HEK293 (cell line): ENCODE data around the gene CDH22.

Experiments
- CTCF ChIA-PET: fragments of 350-600 bp; formaldehyde crosslinking; extraction: SDS; loops from one replicate; lab custom pipeline; 2021; ENCODE audit warnings: antibody characterized with exemption; lab: Yijun Ruan, JAX
- POLR2A ChIA-PET: fragments of 300-600 bp; formaldehyde crosslinking; extraction: SDS; loops from one replicate; lab custom pipeline; 2020; ENCODE audit warnings: antibody characterized with exemption, inconsistent platforms; lab: Yijun Ruan, JAX
- H3K27ac ChIP-seq: fragments of 200-500 bp; sonication (Bioruptor generic); 2 replicates; pipeline ENCODE4 v1.5.1; 2014; ENCODE audit warnings: low read depth, low read length, control low read depth, inconsistent platforms; ENCODE audit errors: extremely low read depth
- H3K36me3 ChIP-seq, 2 experiments: fragments of 200-500 bp in 1 of 2; sonication (Bioruptor generic) in 1 of 2; 1 replicate in 1 of 2; 2 replicates in 1 of 2; pipeline ENCODE4 v1.5.1; 2014 to 2017; ENCODE audit warnings: inconsistent platforms in 2 of 2, low read length in 2 of 2; ENCODE audit not compliant: control insufficient read depth in 2 of 2, insufficient read depth in 1 of 2
- H3K4me1 ChIP-seq: fragments of 200-500 bp; sonication (Bioruptor generic); 2 replicates; pipeline ENCODE4 v1.5.1; 2014; ENCODE audit warnings: mild to moderate bottlenecking, low read length, inconsistent platforms; ENCODE audit not compliant: control insufficient read depth, insufficient read depth
- H3K4me3 ChIP-seq: 2 replicates; pipeline ENCODE4 v1.5.1; 2011; ENCODE audit warnings: low read depth, mild to moderate bottlenecking, control low read depth, low read length, moderate library complexity
- H3K9me3 ChIP-seq: fragments of 200-500 bp; sonication (Bioruptor generic); 2 replicates; pipeline ENCODE4 v1.5.1; 2014; ENCODE audit warnings: low read depth, low read length, inconsistent platforms; ENCODE audit not compliant: control insufficient read depth, insufficient read depth
- KLF8 ChIP-seq: fragments of 450-650 bp; formaldehyde crosslinking; IDR thresholded peaks from 2 replicates; pipeline ENCODE4 v1.5.1; 2016; ENCODE audit warnings: missing biosample characterization, missing genetic modification characterization
- PRDM1 ChIP-seq: fragments of 450-650 bp; formaldehyde crosslinking; IDR thresholded peaks from 2 replicates; pipeline ENCODE4; 2016; ENCODE audit warnings: missing biosample characterization, missing genetic modification characterization
- PRDM2 ChIP-seq: fragments of 450-650 bp; formaldehyde crosslinking; IDR thresholded peaks from 2 replicates; pipeline ENCODE4 v1.5.1; 2016; ENCODE audit warnings: missing biosample characterization, missing genetic modification characterization, borderline replicate concordance
- RBAK ChIP-seq: fragments of 450-650 bp; formaldehyde crosslinking; IDR thresholded peaks from 2 replicates; pipeline ENCODE4 v1.5.1; 2016; ENCODE audit warnings: missing biosample characterization, missing genetic modification characterization
- SP7 ChIP-seq: fragments of 450-650 bp; formaldehyde crosslinking; IDR thresholded peaks from 2 replicates; pipeline ENCODE4 v1.5.1; 2016; ENCODE audit warnings: missing biosample characterization, missing genetic modification characterization
- ZBTB8A ChIP-seq: fragments of 450-650 bp; formaldehyde crosslinking; IDR thresholded peaks from 2 replicates; pipeline ENCODE4 v1.5.1; 2016; ENCODE audit warnings: missing biosample characterization, missing genetic modification characterization
- ZEB2 ChIP-seq: fragments of 450-650 bp; formaldehyde crosslinking; IDR thresholded peaks from 2 replicates; pipeline ENCODE4 v1.5.1; 2016; ENCODE audit warnings: missing biosample characterization, missing genetic modification characterization
- ZFP3 ChIP-seq: fragments of 450-650 bp; formaldehyde crosslinking; IDR thresholded peaks from 2 replicates; pipeline ENCODE4 v1.5.1; 2016; ENCODE audit warnings: low read depth, missing biosample characterization, missing genetic modification characterization
- ZFP69B ChIP-seq: fragments of 450-650 bp; formaldehyde crosslinking; IDR thresholded peaks from 2 replicates; pipeline ENCODE4 v1.5.1; 2016; ENCODE audit warnings: missing biosample characterization, missing genetic modification characterization
- ZNF114 ChIP-seq: fragments of 450-650 bp; formaldehyde crosslinking; IDR thresholded peaks from 2 replicates; pipeline ENCODE4 v1.5.0; 2017; ENCODE audit warnings: missing biosample characterization, missing genetic modification characterization
- ZNF121 ChIP-seq: fragments of 450-650 bp; formaldehyde crosslinking; IDR thresholded peaks from 2 replicates; pipeline ENCODE4 v1.5.1; 2016; ENCODE audit warnings: missing biosample characterization, missing genetic modification characterization
- ZNF211 ChIP-seq: fragments of 450-650 bp; formaldehyde crosslinking; IDR thresholded peaks from 2 replicates; pipeline ENCODE4 v1.5.1; 2016; ENCODE audit warnings: low read depth, missing biosample characterization, missing genetic modification characterization
- ZNF391 ChIP-seq: fragments of 450-650 bp; formaldehyde crosslinking; IDR thresholded peaks from 2 replicates; pipeline ENCODE4 v1.5.1; 2016; ENCODE audit warnings: low read depth, missing biosample characterization, missing genetic modification characterization, borderline replicate concordance
- ZNF510 ChIP-seq: fragments of 450-650 bp; formaldehyde crosslinking; IDR thresholded peaks from 2 replicates; pipeline ENCODE4 v1.5.1; 2018; ENCODE audit warnings: mild to moderate bottlenecking, missing genetic modification characterization, missing biosample characterization; ENCODE audit not compliant: insufficient replicate concordance
- ZNF549 ChIP-seq: fragments of 450-650 bp; IDR thresholded peaks from 2 replicates; pipeline ENCODE4 v1.5.1; 2018; ENCODE audit warnings: missing biosample characterization, missing genetic modification characterization, mild to moderate bottlenecking, inconsistent platforms, moderate library complexity
- ZNF558 ChIP-seq: fragments of 450-650 bp; formaldehyde crosslinking; IDR thresholded peaks from 2 replicates; pipeline ENCODE4 v1.5.1; 2016; ENCODE audit warnings: missing biosample characterization, missing genetic modification characterization
- ZNF560 ChIP-seq: fragments of 450-650 bp; formaldehyde crosslinking; IDR thresholded peaks from 2 replicates; pipeline ENCODE4 v1.5.1; 2017; ENCODE audit warnings: missing biosample characterization, missing genetic modification characterization, borderline replicate concordance
- ZNF785 ChIP-seq: fragments of 450-650 bp; formaldehyde crosslinking; IDR thresholded peaks from 2 replicates; pipeline ENCODE4 v1.5.1; 2016; ENCODE audit warnings: missing biosample characterization, missing genetic modification characterization
- ZNF830 ChIP-seq: fragments of 450-650 bp; IDR thresholded peaks from 2 replicates; pipeline ENCODE4 v1.5.0; 2018; ENCODE audit warnings: missing biosample characterization, missing genetic modification characterization, low read depth, mild to moderate bottlenecking, moderate library complexity

Gene CDH22

DNA sequence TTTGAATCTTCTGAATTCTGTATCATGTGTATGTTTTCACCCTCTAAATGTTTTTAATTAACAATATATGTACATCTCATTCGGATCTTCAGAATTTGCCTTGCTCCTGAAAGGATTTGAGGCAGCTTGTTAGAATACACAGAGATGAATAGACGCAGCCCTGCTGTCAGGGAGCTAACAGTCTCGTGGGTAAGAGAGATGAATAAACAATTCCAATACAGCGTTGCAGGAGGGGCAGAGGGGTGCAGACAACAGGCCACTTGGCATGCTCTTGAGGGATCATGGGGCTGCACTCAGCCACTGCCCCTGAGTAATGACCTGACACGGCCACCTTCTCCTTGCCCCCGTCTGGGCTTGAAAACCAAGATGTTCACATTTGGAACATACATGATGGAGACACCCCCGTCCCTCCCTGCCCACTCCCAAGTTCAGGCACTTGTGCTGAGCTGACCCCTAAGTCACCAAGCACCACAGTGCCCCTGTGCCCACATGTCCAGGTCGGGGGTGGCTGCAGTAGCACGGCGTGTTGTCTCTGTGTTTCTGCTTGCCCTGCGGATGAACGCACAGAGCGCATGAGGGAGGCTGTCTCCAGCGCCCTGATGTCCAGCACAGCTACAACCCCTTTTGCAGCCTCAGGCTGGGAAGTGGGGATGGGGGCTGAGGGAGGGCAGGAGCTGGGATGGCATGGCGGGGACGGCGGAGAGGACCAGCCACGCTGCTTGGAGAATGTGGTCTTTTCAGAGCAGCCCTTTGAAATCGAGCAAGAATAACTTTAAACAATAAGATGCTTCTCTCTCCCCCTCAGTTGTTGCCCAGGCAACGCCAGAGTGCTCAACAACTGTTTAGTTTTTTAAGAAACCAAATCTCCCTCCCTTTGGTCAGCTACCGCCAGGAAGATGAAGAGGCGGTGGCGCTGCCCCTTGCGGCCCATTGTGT is 33.0 kb upstream of the CDH22 start:
- H3K4me1 ChIP-seq: no peaks in the 10 kb centered on the region
- no peak overlapping the region for H3K4me3 ChIP-seq
- POLR2A ChIA-PET: interaction anchor here (1.0 to 1.4 kb wide), 2 partner anchors 14 to 23 kb away, joined by 3 read pairs; no protein-coding TSS in a partner anchor
- H3K9me3 ChIP-seq: no peaks in the 10 kb centered on the region
- no peak for TF ChIP-seq ZNF211 (tag by site-specific recombination)
- H3K27ac ChIP-seq: no peak overlapping the region
- CTCF ChIA-PET: no interaction called here
- H3K36me3 ChIP-seq: no peaks in the 10 kb centered on the region

- Histone ChIP-seq H3K36me3 (no peaks in the 10 kb centered on the region), H3K4me1 (no peaks in the 10 kb centered on the region), H3K27ac (no peak overlapping the region), H3K9me3 (no peaks in the 10 kb centered on the region), H3K4me3 (no peak overlapping the region)
- ChIA-PET POLR2A (no interaction called here), CTCF (interaction anchor here (0.6 to 1.4 kb wide), 2 partner anchors 10 to 189 kb away, joined by 3 to 13 read pairs; no protein-coding TSS in a partner anchor)
- no peak for TF ChIP-seq ZFP3
- TF ChIP-seq KLF8 (tag by site-specific recombination): no peak
- no peak for TF ChIP-seq PRDM1
- TF ChIP-seq ZBTB8A (tag by site-specific recombination): no peak
- no peak for TF ChIP-seq ZNF510 (tag by site-specific recombination)
- no peak for TF ChIP-seq RBAK (tag by site-specific recombination)
- no peak for TF ChIP-seq PRDM2 (tag by site-specific recombination)
These were observed 30.7 kb upstream of the CDH22 start for GRCh38 chr20:46339037-46339436.

- H3K4me1 ChIP-seq: no peaks in the 10 kb centered on the region
- no peaks in the 10 kb centered on the region for H3K9me3 ChIP-seq
- ChIA-PET CTCF (interaction anchor here (0.6 to 2.6 kb wide), 6 partner anchors 12 to 204 kb away, joined by 3 to 15 read pairs (median 5); no protein-coding TSS in a partner anchor), POLR2A (interaction anchor here (0.5 kb wide), 1 partner anchor 772 kb away, joined by 3 read pairs; no protein-coding TSS in a partner anchor)
- no peak for TF ChIP-seq ZNF558 (tag by site-specific recombination)
- no peak for TF ChIP-seq ZNF549 (tag by site-specific recombination)
- no peak for TF ChIP-seq ZNF830 (tag by site-specific recombination)
- TF ChIP-seq ZEB2 (tag by site-specific recombination): no peak
- no peak for TF ChIP-seq ZNF785 (tag by site-specific recombination)
- no peak for TF ChIP-seq ZNF121 (tag by site-specific recombination)
- no peak for TF ChIP-seq ZFP69B
- TF ChIP-seq ZNF510 (tag by site-specific recombination): no peak
- TF ChIP-seq ZNF391 (tag by site-specific recombination): no peak
- TF ChIP-seq ZNF560 (tag by site-specific recombination): no peak
- no peak for TF ChIP-seq SP7 (tag by site-specific recombination)
- no peak for TF ChIP-seq ZNF114
- no peak overlapping the region for H3K4me3 ChIP-seq
- H3K36me3 ChIP-seq: no peaks in the 10 kb centered on the region
- H3K27ac ChIP-seq: no peak overlapping the region
These were observed 28.4 kb upstream of the CDH22 start for GRCh38 chr20:46336735-46337134.
